ENCODE data around the gene MAPK8IP3.

MAPK8IP3 gene

GRCh38 chr16:1741553-1742165 is 35.7 kb downstream of the MAPK8IP3 start:
- no peak for DNase-seq (ENCODE audit: low read depth)

DNA sequence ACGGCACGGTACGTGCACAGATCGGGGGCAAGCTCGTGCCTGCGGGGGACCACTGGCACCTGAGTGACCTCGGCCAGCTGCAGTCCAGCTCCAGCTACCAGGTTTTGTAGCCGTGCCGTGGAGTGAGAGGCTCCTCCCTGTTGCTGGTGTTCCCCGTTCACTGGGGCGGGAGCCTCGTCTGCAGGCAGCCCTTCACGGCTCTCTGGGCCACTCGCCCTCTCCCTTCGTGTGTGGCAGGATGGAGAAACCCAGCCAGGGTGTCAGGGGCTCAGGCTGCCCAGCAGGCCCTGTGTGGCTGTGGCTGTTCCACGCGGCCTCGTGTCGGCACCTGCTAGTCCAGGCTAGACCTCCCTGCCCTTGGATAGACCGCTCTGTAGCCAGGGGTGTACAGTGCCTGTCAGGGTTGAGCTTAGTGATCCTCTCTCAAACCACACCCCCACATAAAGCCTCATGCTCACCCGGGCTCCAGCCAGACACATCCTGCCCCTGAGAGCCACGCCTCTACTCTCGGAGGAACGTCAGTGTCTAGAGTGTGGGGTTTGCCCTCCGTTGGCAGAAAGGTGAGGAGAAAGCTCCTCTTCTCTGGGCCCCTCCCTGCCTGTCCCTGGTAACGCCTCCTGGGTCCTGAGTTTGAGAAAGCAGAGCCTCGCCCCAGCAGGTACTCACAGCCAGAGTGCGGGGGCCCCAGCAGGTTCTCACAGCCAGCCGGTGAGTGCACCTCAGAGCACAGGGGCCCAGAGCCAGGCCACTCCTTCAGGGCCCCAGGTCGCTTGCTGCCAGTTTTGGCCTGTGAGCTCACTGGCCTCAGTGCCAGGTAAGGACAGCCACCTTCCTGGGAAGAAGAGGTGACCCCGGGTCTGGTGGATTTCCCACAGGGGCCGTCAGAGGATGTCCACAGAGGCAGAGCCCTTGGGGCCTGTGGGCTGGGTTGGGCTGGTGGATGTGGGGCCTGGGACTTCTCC is 37.7 kb downstream of the MAPK8IP3 start:
- DNase-seq (ENCODE audit: low read depth) = no peak

- DNase-seq (ENCODE audit: low read depth) = no peak
Measured at GRCh38 chr16:1744338-1744840, 38.4 kb downstream of the MAPK8IP3 start.

GRCh38 chr16:1745181-1745899 is 39.3 kb downstream of the MAPK8IP3 start:
- DNase-seq (ENCODE audit: low read depth) = no peak

DNA sequence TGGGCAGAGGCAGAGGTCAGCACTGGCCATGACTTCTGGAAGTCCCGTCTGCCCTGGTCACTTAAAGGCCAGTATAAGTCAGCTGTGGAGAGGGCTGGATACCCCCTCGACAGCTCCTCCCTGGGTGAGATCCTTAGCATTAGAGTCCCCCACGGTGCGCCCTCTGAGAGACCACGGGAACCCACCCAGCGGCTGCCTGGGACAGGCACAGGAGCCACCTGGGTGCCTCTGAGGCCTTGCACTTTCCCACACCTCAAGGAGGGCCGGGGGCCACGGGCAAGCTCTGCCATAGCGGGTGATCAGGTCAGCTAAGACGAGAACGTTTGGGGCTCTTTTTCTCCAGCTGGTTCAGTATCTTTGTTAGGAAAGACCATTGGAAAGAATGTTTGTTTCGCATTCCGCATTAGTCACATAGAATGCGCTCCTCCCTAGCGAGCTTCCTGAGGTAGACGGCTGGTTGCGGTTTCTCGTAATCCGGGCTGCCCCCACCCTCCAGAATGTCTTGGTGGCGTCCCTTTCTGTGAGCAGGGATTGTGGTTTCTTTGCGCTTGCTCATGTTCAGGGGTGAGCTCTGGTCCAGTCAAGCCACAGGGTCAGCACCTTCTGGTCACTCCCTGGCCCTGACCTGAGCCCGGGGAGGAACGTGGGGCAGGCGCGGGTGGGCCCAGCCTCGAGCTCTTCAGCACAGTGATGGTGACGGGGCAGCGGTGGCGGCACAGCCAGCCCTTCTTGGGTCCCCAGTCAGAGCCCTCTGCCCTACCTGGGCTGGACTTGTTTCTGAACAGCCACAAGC is 40.1 kb downstream of the MAPK8IP3 start:
- DNase-seq (ENCODE audit: low read depth) = no peak

DNA sequence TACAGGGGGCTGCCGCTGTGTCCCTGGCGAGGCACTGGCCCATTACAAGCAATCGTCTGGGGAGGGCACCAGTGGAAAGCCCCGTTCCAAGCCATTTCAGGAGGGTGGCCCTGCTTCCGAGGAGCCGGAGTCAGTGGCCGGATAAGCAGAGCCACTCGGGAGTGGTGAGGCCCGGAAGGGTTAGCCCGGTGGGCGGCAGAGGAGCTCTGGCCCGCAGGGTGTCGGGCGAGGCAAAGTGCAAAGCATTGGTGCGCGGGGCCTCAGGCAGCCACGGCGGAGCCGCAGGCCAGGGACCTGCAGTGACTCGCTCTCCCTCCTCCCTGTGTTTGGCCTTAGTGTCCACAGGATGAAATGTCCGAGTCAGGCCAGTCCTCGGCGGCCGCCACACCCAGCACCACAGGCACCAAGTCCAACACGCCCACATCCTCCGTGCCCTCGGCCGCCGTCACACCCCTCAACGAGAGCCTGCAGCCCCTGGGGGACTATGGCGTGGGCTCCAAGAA is 40.7 kb downstream of the MAPK8IP3 start:
- no peak for DNase-seq (ENCODE audit: low read depth)

GRCh38 chr16:1747934-1748333 is 41.9 kb downstream of the MAPK8IP3 start:
- no peak for DNase-seq (ENCODE audit: low read depth)

GRCh38 chr16:1749152-1750117 is 43.4 kb downstream of the MAPK8IP3 start:
- no peak for DNase-seq (ENCODE audit: low read depth)

DNA sequence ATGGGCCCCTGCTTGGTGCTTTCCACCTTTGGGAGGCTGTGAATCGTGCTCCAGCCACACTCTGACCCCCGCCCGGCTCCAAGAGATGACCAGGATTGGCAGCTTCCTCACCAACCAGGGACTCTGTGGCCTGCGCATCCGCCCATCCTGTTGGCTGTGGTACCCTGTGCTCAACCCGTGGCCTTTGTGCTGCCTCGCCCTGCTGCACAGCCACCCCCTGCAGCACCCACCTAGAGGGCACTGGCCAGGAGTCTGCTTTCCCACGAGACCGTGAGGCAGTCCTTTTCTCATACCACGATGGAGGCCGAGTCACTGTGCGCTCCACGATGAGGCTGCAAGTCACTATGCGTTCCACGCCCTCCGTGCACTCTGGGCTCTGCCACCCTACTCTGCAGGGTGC is 46.0 kb downstream of the MAPK8IP3 start:
- no peak for DNase-seq (ENCODE audit: low read depth)

DNA sequence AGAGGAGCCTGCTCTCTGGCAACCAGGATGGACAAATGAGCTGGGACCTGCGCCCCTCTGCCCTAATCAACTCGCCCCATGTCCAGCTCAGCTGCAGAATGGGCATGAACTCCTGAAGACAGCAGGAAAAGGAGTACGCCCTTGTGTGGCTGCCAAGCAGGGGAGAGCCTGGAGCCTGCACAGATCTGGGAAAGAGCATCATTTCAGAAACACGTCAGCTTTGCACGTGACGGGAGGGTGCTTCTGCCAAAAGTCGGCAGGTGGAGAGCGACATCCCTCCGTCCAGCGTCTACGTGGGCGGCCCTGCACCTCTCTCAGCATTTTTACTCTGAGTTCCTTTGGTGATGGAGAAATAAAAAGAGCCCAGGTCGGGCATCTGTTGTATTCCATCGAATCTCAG is 46.9 kb downstream of the MAPK8IP3 start:
- no peak for DNase-seq (ENCODE audit: low read depth)

GRCh38 chr16:1754204-1754603 is 48.2 kb downstream of the MAPK8IP3 start:
- no peak for DNase-seq (ENCODE audit: low read depth)

- no peak for DNase-seq (ENCODE audit: low read depth)
Measured at GRCh38 chr16:1757714-1758461, 51.9 kb downstream of the MAPK8IP3 start.

DNA sequence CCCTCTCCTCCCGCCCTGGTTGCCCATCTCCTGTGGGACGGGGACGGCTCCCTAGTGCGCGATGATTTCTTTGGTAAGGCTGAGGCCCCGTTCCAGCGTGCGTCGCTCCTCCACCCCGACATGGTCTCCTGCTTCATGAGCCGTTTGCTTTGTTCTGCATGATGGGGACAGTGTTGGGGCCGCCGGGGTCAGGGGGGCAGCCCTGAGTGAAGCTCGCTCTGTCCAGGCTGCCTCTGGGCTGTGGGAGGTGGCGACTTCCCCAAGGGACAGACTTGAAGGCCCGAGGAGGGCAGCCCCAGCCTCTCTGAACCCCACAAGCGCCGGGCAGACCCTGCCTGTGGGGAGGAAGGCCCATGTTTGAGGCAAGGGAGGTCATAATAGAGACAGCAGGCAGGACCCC is 52.9 kb downstream of the MAPK8IP3 start:
- DNase-seq (ENCODE audit: low read depth) = no peak

GRCh38 chr16:1759511-1759910 is 53.5 kb downstream of the MAPK8IP3 start:
- no peak for DNase-seq (ENCODE audit: low read depth)

- DNase-seq (ENCODE audit: low read depth) = no peak
Measured at GRCh38 chr16:1760911-1761310, 54.9 kb downstream of the MAPK8IP3 start.

GRCh38 chr16:1761751-1762150 is 55.8 kb downstream of the MAPK8IP3 start:
- DNase-seq (ENCODE audit: low read depth) = no peak

DNA sequence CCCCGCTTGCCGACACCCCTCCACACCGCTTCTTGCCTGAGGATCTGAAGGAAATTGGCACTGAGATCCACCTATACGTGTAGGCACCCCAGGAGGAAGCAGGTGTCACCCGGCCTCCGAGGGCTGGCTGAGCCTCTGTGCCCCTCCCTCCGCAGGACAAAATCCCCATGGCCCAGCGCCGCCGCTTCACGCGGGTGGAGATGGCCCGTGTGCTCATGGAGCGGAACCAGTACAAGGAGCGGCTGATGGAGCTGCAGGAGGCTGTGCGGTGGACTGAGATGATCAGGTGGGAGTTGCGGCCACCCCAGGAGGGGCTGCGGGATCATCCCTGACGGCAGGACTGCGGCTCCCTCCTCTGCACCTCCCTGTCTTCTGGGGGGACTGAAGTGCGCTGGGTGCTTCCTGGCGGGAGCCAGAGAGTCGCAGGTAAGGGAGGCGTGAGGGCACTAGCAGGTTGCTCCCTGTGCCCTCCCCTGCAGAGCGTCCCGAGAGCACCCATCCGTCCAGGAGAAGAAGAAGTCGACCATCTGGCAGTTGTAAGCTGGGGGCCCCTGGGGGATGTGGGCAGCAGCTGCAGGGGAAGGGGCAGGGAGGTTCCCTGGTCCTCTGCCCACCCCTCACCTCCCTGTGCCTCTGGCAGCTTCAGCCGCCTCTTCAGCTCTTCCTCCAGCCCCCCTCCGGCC is 56.3 kb downstream of the MAPK8IP3 start:
- DNase-seq (ENCODE audit: low read depth) = no peak

- no peak for DNase-seq (ENCODE audit: low read depth)
Measured at GRCh38 chr16:1762879-1763520, 57.0 kb downstream of the MAPK8IP3 start.
